ENCODE measurements around the gene TMTC4. TPM values are rescaled to one million over a fixed set of nuclear protein-coding genes. Genes with fewer than 3 reads are reported as not detected.
"Not testable (repeated sequence)": the region's sequence is repeated elsewhere in the genome, so short reads cannot be mapped to it uniquely, and the experiment has no call there.

TMTC4 gene
- total RNA-seq, result 7.5 TPM
- long read RNA-seq, transcript TMTC4-203 (18 exons, 3,483 nt), result major isoform, 11 of 24 reads
- long read RNA-seq, partial matches to known transcripts, result 4 of 24 reads
- long read RNA-seq, other reads (novel, unspliced or antisense), result 7 of 24 reads

- intact Hi-C loops (cut with DNase I), result no loop called here
- ATAC-seq (ENCODE audit: poor library complexity) (no peak), DNase-seq (no peak)
These were observed at the start of gene TMTC4 for GRCh38 chr13:100674572-100674871. Gene TMTC4 (minus strand): TSS chr13:100674795. CDS start chr13:100670362, 4,433 bp downstream.

- no peak for ATAC-seq (ENCODE audit: poor library complexity)
- no peak for DNase-seq
- intact Hi-C loops (cut with DNase I), result no loop called here
These were observed 47.9 kb upstream of the TMTC4 start for GRCh38 chr13:100722517-100722916.

GRCh38 chr13:100721885-100722512 lies 47.4 kb upstream of the TMTC4 start:
- ATAC-seq (ENCODE audit: poor library complexity) (peak; percentile 60), DNase-seq (no peak)
- intact Hi-C loops (cut with DNase I), result no loop called here

GRCh38 chr13:100715604-100716003 lies 41.0 kb upstream of the TMTC4 start:
- DNase-seq, result no peak
- no peak for ATAC-seq (ENCODE audit: poor library complexity)
- intact Hi-C loops (cut with DNase I), result no loop called here

GRCh38 chr13:100714478-100714877 lies 39.9 kb upstream of the TMTC4 start:
- intact Hi-C loops (cut with DNase I), result no loop called here
- no peak for ATAC-seq (ENCODE audit: poor library complexity)
- DNase-seq, result no peak

GRCh38 chr13:100710176-100710575 lies 35.6 kb upstream of the TMTC4 start:
- intact Hi-C loops (cut with DNase I), result no loop called here
- DNase-seq (no peak), ATAC-seq (ENCODE audit: poor library complexity) (no peak)

GRCh38 chr13:100707818-100708740 lies 33.5 kb upstream of the TMTC4 start:
- no peak for ATAC-seq (ENCODE audit: poor library complexity)
- intact Hi-C loops (cut with DNase I), result no loop called here
- DNase-seq, result no peak

GRCh38 chr13:100698331-100698730 lies 23.7 kb upstream of the TMTC4 start:
- ATAC-seq (ENCODE audit: poor library complexity); intact Hi-C loops (cut with DNase I); DNase-seq: not testable (repeated sequence)

GRCh38 chr13:100695509-100695773 lies 20.8 kb upstream of the TMTC4 start:
- no peak for ATAC-seq (ENCODE audit: poor library complexity)
- DNase-seq, result no peak
- intact Hi-C loops (cut with DNase I), result no loop called here

GRCh38 chr13:100694722-100695508 lies 20.3 kb upstream of the TMTC4 start:
- no peak for DNase-seq
- peak; percentile 61 for ATAC-seq (ENCODE audit: poor library complexity)
- intact Hi-C loops (cut with DNase I), result no loop called here

- ATAC-seq (ENCODE audit: poor library complexity) (no peak), DNase-seq (no peak)
- intact Hi-C loops (cut with DNase I), result no loop called here
These were observed 14.6 kb upstream of the TMTC4 start for GRCh38 chr13:100689191-100689590.

GRCh38 chr13:100680131-100680530 lies 5.5 kb upstream of the TMTC4 start:
- intact Hi-C loops (cut with DNase I), result no loop called here
- no peak for ATAC-seq (ENCODE audit: poor library complexity)
- DNase-seq, result no peak

GRCh38 chr13:100677128-100677527 lies 2.5 kb upstream of the TMTC4 start:
- DNase-seq; ATAC-seq (ENCODE audit: poor library complexity); intact Hi-C loops (cut with DNase I): not testable (repeated sequence)

GRCh38 chr13:100675661-100676129 lies 1.1 kb upstream of the TMTC4 start:
- intact Hi-C loops (cut with DNase I), result no loop called here

GRCh38 chr13:100674872-100675660 lies 471 bp upstream of the TMTC4 start:
- peak; percentile 100 for DNase-seq
- intact Hi-C loops (cut with DNase I), result no loop called here
- ATAC-seq (ENCODE audit: poor library complexity), result peak; percentile 97

More at GRCh38 chr13:100675661-100676129, 1.1 kb upstream of the TMTC4 start:
- ATAC-seq (ENCODE audit: poor library complexity) (no peak), DNase-seq (no peak)

GRCh38 chr13:100673713-100674571 lies 653 bp downstream of the TMTC4 start:
- peak; percentile 55 for ATAC-seq (ENCODE audit: poor library complexity)
- intact Hi-C loops (cut with DNase I), result no loop called here
- peak; percentile 71 for DNase-seq

- intact Hi-C loops (cut with DNase I), result no loop called here
- no peak for ATAC-seq (ENCODE audit: poor library complexity)
- no peak for DNase-seq
These were observed 1.3 kb downstream of the TMTC4 start for GRCh38 chr13:100673376-100673712.

Measured in Right ventricle myocardium superior (tissue), 1 donor.